Spleen (tissue), 11 donors: ENCODE measurements around the gene STOM. TPM values are rescaled to one million over a fixed set of nuclear protein-coding genes. Genes with fewer than 3 reads are reported as not detected.

ENCODE experiments used
- DNase-seq: peaks from one replicate; pipeline ENCODE4 v3.0.0-alpha.2; 2020
- H3K27ac ChIP-seq, 8 donors: fragments of 200-600 bp; sonication (generic) in 7 of 8; 1 replicate in 4 of 8; 2 replicates in 4 of 8; pipeline versions ENCODE4 v1.5.0 to v1.8.0; 2016 to 2021; ENCODE audit warnings: inconsistent platforms in 4 of 8, mild to moderate bottlenecking in 4 of 8, moderate library complexity in 1 of 8
- H3K27me3 ChIP-seq, 7 donors: fragments of 200-600 bp; sonication (generic) in 6 of 7; replicated peaks in 1 of 7; 1 replicate in 4 of 7; 2 replicates in 3 of 7; pipeline versions ENCODE4 v1.5.0 to v1.8.0; 2016 to 2021; ENCODE audit warnings: inconsistent platforms in 3 of 7, mild to moderate bottlenecking in 1 of 7
- H3K36me3 ChIP-seq, 6 donors: fragments of 200-600 bp; sonication (generic) in 5 of 6; 1 replicate in 4 of 6; 2 replicates in 2 of 6; pipeline versions ENCODE4 v1.5.0 to v1.8.0; 2016 to 2021; ENCODE audit warnings: inconsistent platforms in 2 of 6
- H3K4me1 ChIP-seq, 6 donors: fragments of 200-600 bp; sonication (generic) in 5 of 6; 1 replicate in 3 of 6; 2 replicates in 3 of 6; pipeline versions ENCODE4 v1.5.0 to v1.8.0; 2016 to 2021; ENCODE audit warnings: inconsistent platforms in 3 of 6
- H3K4me3 ChIP-seq, 8 donors: fragments of 200-600 bp; sonication (generic) in 7 of 8; 1 replicate in 4 of 8; 2 replicates in 4 of 8; pipeline versions ENCODE4 v1.5.0 to v1.8.0; 2016 to 2021; ENCODE audit warnings: inconsistent platforms in 4 of 8, mild to moderate bottlenecking in 4 of 8, moderate library complexity in 2 of 8
- H3K9me3 ChIP-seq, 8 donors: fragments of 200-600 bp; sonication (generic) in 7 of 8; 1 replicate in 4 of 8; 2 replicates in 4 of 8; pipeline versions ENCODE4 v1.5.0 to v1.8.0; 2016 to 2021; ENCODE audit warnings: inconsistent platforms in 4 of 8
- POLR2A ChIP-seq, 3 donors: fragments of 450-650 bp; IDR thresholded peaks; one replicate each; pipeline ENCODE4 v1.5.1; 2017; ENCODE audit warnings: antibody characterized with exemption in 3 of 3, mild to moderate bottlenecking in 1 of 3
- POLR2AphosphoS5 ChIP-seq, 3 donors: sonication (generic); formaldehyde crosslinking; IDR thresholded peaks; one replicate each; pipeline ENCODE4 v1.5.1; 2017; ENCODE audit warnings: antibody characterized with exemption in 3 of 3
- WGBS, 5 donors: extraction: QIAGEN DNeasy Blood & Tissue Kit in 3 of 5; methylation state at CpG; one replicate each; pipeline versions ENCODE4 v1.1.5 to v1.1.7; 2013 to 2018; 5-methylcytosine and 5-hydroxymethylcytosine counted together
- intact Hi-C: fragments of 100-400 bp; cut with DNase I; formaldehyde crosslinking; loops from one replicate; pipeline ENCODE4 v1.15.0; 2023; ENCODE audit warnings: low total_unique reads
- polyA plus RNA-seq, 3 donors: library from polyadenylated mRNA; stranded (reverse); fragments of 200-250 nt; gene quantifications; one replicate each; pipeline ENCODE4 v1.2.1, GENCODE V29; 2013
- total RNA-seq, 7 donors: library from RNA; depleted of rRNA in 3 of 7; stranded (reverse); fragments of >200 nt in 3 of 7; fragmentation: NEBNext Ultra II Directional in 4 of 7; extraction: Animal tissue kit (Norgen Biotek cat#: 25700) in 4 of 7; gene quantifications; one replicate each; pipeline versions ENCODE4 v1.1.0 to v1.2.1, GENCODE V29; 2016 to 2021
- TF ChIP-seq, protein P1 (sequence below), 11 experiments: fragments of 200-600 bp in 7 of 11; fragments of 450-650 bp in 4 of 11; sonication (generic) in 4 of 11; IDR thresholded peaks in 8 of 11; conservative IDR thresholded peaks in 3 of 11; 1 replicate in 7 of 11; 2 replicates in 4 of 11; pipeline versions ENCODE4 v1.4.0 to v1.8.0; 2016 to 2021; ENCODE audit warnings: antibody characterized with exemption in 11 of 11, inconsistent platforms in 4 of 11, mild to moderate bottlenecking in 1 of 11
- donor health status: healthy with polysubstance abuse.
- donor health status: DM: no; HTN: no; CAD: no; lungs with moderate emphysema.
- donor health status: DM: no; HTN: no; CAD: no.
- donor health status: Bipolar disorder and iron deficiency.
- donor health status: healthy.
- donor health status: DM: no; HTN: no; CAD: no.
- donor health status: DM: yes; HTN: yes; CAD: no.

The STOM gene
- total and polyA plus RNA-seq, 10 donors, result 42.7 to 493 (median 311) TPM

- TF ChIP-seq, protein P1, sequence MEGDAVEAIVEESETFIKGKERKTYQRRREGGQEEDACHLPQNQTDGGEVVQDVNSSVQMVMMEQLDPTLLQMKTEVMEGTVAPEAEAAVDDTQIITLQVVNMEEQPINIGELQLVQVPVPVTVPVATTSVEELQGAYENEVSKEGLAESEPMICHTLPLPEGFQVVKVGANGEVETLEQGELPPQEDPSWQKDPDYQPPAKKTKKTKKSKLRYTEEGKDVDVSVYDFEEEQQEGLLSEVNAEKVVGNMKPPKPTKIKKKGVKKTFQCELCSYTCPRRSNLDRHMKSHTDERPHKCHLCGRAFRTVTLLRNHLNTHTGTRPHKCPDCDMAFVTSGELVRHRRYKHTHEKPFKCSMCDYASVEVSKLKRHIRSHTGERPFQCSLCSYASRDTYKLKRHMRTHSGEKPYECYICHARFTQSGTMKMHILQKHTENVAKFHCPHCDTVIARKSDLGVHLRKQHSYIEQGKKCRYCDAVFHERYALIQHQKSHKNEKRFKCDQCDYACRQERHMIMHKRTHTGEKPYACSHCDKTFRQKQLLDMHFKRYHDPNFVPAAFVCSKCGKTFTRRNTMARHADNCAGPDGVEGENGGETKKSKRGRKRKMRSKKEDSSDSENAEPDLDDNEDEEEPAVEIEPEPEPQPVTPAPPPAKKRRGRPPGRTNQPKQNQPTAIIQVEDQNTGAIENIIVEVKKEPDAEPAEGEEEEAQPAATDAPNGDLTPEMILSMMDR (IDR thresholded peaks at IDR 0.05 in 8 of 11, conservative IDR thresholded peaks at IDR 0.05 in 3 of 11), result no peak
- TF ChIP-seq POLR2AphosphoS5 (IDR thresholded peaks at IDR 0.05) (no peak), POLR2A (IDR thresholded peaks at IDR 0.05) (no peak)
- intact Hi-C loops, result loop anchor here (10.0 kb wide), 1 partner anchor 48 kb away; the partner anchor contains the start of gene STOM
- peak overlapping the region in 7 of 8 donors; percentile 73 to 88 (median 85) for H3K27ac ChIP-seq
- DNase-seq, result no peak
- H3K4me3 ChIP-seq, result peak overlapping the region in 1 of 8 donors; percentile 11
- peaks cover 0 to 86% (median 36%) of the 10 kb centered on the region in 6 donors for H3K4me1 ChIP-seq
- WGBS, 5 donors, result 83 to 99% (median 93%) methylated on average over 11 of the region's 11 CpGs
- peaks cover 0 to 100% (median 68%) of the 10 kb centered on the region in 6 donors for H3K36me3 ChIP-seq
- no peaks in the 10 kb centered on the region for H3K9me3 ChIP-seq
- H3K27me3 ChIP-seq, result no peaks in the 10 kb centered on the region
Measured at GRCh38 chr9:121326901-121327613, 43.0 kb downstream of the STOM start.

DNA sequence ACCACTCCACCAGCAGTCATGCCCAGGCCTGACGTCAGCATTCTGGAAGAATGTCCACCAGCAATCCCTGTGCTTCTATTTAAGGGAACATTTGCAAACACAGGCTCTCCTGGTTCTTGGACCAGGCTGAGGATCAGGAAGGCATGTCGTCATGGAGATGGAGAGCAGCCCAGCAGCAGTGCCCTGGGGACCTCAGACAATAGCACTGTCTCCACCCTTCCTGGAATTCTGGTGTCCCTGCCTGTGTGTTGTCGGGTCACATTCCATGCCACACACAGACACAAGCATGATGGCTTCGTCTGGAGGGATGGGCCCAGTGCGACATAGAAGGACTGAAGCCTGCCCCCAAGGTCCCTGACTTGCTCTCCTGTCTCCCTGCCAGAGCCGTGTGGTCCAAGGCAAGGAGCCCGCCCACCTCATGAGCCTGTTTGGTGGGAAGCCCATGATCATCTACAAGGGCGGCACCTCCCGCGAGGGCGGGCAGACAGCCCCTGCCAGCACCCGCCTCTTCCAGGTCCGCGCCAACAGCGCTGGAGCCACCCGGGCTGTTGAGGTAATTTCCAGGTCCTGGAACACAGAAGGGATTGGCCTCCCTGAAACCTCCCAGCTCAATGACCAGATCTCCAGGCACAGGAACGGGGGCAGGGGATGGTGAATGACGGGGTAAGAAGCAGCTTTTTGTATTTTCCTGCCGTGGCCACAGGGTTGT is 43.8 kb downstream of the STOM start:
- Histone ChIP-seq H3K36me3 (peaks cover 0 to 100% (median 68%) of the 10 kb centered on the region in 6 donors), H3K4me3 (no peak overlapping the region)
- peak; percentile 88 for DNase-seq

DNA sequence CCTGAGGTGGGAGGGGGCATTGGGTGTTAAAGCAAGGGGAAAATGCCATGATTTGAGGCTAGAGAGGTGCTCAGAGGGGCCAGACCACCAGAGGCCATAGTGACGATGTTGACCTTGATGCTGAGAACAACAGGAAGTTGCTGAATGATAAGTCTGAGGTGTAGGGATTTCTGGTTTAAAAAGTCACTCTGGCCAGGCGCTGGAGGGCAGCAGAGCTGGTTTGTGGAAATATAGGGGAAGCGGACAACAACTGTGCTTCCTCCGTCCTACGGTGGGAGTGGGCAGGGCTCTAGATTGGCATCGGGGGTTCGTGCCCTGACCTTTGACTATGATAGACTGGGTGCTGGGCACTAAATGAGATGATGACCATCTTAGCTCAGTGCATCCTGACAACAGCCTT is 44.7 kb downstream of the STOM start:
- Histone ChIP-seq H3K4me3 (no peak overlapping the region), H3K4me1 (peaks cover 0 to 92% (median 40%) of the 10 kb centered on the region in 6 donors), H3K36me3 (peaks cover 0 to 100% (median 59%) of the 10 kb centered on the region in 6 donors), H3K9me3 (no peaks in the 10 kb centered on the region), H3K27ac (peak overlapping the region; percentile 70 to 88 (median 84)), H3K27me3 (no peaks in the 10 kb centered on the region)
- no peak for DNase-seq
- intact Hi-C loops, result loop anchor here (10.0 kb wide), 1 partner anchor 49 kb away; the partner anchor contains the start of gene STOM
- TF ChIP-seq, protein P1 (IDR thresholded peaks at IDR 0.05 in 8 of 11, conservative IDR thresholded peaks at IDR 0.05 in 3 of 11), result peak in 4 of 11 experiments; percentile 17 to 60 (median 35)
- no peak for TF ChIP-seq POLR2A (IDR thresholded peaks at IDR 0.05)
- TF ChIP-seq POLR2AphosphoS5 (IDR thresholded peaks at IDR 0.05), result peak in 1 of 3 donors; percentile 61
- 54 to 74% (median 62%) methylated on average over 7 of the region's 7 CpGs for WGBS, 5 donors

More for the DNA sequence above, 43.8 kb downstream of the STOM start:
- intact Hi-C loops, result loop anchor here (10.0 kb wide), 1 partner anchor 49 kb away; the partner anchor contains the start of gene STOM
- TF ChIP-seq POLR2A (IDR thresholded peaks at IDR 0.05) (peak in 1 of 3 donors; percentile 14), POLR2AphosphoS5 (IDR thresholded peaks at IDR 0.05) (peak; percentile 84 to 88 (median 87))
- TF ChIP-seq, protein P1 (IDR thresholded peaks at IDR 0.05 in 8 of 11, conservative IDR thresholded peaks at IDR 0.05 in 3 of 11), result no peak
- H3K9me3 ChIP-seq, result no peaks in the 10 kb centered on the region
- H3K27me3 ChIP-seq, result no peaks in the 10 kb centered on the region
- H3K4me1 ChIP-seq, result peaks cover 0 to 86% (median 33%) of the 10 kb centered on the region in 6 donors
- 80 to 84% (median 81%) methylated on average over 14 to 19 of the region's 19 CpGs for WGBS, 5 donors
- H3K27ac ChIP-seq, result peak overlapping the region; percentile 70 to 88 (median 84)
